Measurements from ENCODE around the gene PFDN2. TPM values are rescaled to one million over a fixed set of nuclear protein-coding genes. Genes with fewer than 3 reads are reported as not detected.

PFDN2 gene
- total RNA-seq, 1 experiment from 2014 or later = 200 TPM

GRCh38 chr1:161111527-161111926 is 6.3 kb downstream of the PFDN2 start:
- no peak for DNase-seq (ENCODE audit: extremely low read depth, low read depth)

- no peak for DNase-seq (ENCODE audit: extremely low read depth, low read depth)
These were observed 6.7 kb downstream of the PFDN2 start for GRCh38 chr1:161111117-161111516.

GRCh38 chr1:161106431-161106830 is 11.4 kb downstream of the PFDN2 start:
- DNase-seq (ENCODE audit: extremely low read depth, low read depth) = no peak

GRCh38 chr1:161100556-161100955 is 17.3 kb downstream of the PFDN2 start:
- DNase-seq (ENCODE audit: extremely low read depth, low read depth) = no peak

- no peak for DNase-seq (ENCODE audit: extremely low read depth, low read depth)
These were observed 18.6 kb downstream of the PFDN2 start for GRCh38 chr1:161099090-161099802.

GRCh38 chr1:161098210-161099068 is 19.4 kb downstream of the PFDN2 start, which contains the start of gene KLHDC9:
Gene KLHDC9 (plus strand): TSS chr1:161098361. CDS start chr1:161098536, 175 bp downstream.
- DNase-seq (ENCODE audit: extremely low read depth, low read depth) = peak; percentile 71

- no peak for DNase-seq (ENCODE audit: extremely low read depth, low read depth)
These were observed 21.3 kb downstream of the PFDN2 start for GRCh38 chr1:161096530-161096929.

- no peak for DNase-seq (ENCODE audit: extremely low read depth, low read depth)
These were observed 21.8 kb downstream of the PFDN2 start for GRCh38 chr1:161096015-161096414.

GRCh38 chr1:161095230-161095629 is 22.6 kb downstream of the PFDN2 start:
- no peak for DNase-seq (ENCODE audit: extremely low read depth, low read depth)

GRCh38 chr1:161094481-161094880 is 23.4 kb downstream of the PFDN2 start:
- no peak for DNase-seq (ENCODE audit: extremely low read depth, low read depth)

- no peak for DNase-seq (ENCODE audit: extremely low read depth, low read depth)
These were observed 25.2 kb downstream of the PFDN2 start for GRCh38 chr1:161092621-161093028.

GRCh38 chr1:161091796-161092507 is 25.9 kb downstream of the PFDN2 start:
- DNase-seq (ENCODE audit: extremely low read depth, low read depth) = no peak

GRCh38 chr1:161091093-161091492 is 26.7 kb downstream of the PFDN2 start:
- DNase-seq (ENCODE audit: extremely low read depth, low read depth) = no peak

- no peak for DNase-seq (ENCODE audit: extremely low read depth, low read depth)
These were observed 27.2 kb downstream of the PFDN2 start for GRCh38 chr1:161090617-161091016.

- DNase-seq (ENCODE audit: extremely low read depth, low read depth) = no peak
These were observed 27.9 kb downstream of the PFDN2 start for GRCh38 chr1:161089938-161090337.

- DNase-seq (ENCODE audit: extremely low read depth, low read depth) = no peak
These were observed 28.4 kb downstream of the PFDN2 start, which contains the start of gene NECTIN4 for GRCh38 chr1:161089251-161089924. Gene NECTIN4 (minus strand): TSS chr1:161089558. CDS start chr1:161089296, 262 bp downstream.

GRCh38 chr1:161088587-161089110 is 29.2 kb downstream of the PFDN2 start:
- DNase-seq (ENCODE audit: extremely low read depth, low read depth) = no peak

- no peak for DNase-seq (ENCODE audit: extremely low read depth, low read depth)
These were observed 31.4 kb downstream of the PFDN2 start for GRCh38 chr1:161086457-161086856.

GRCh38 chr1:161085165-161085564 is 32.7 kb downstream of the PFDN2 start:
- DNase-seq (ENCODE audit: extremely low read depth, low read depth) = no peak

GRCh38 chr1:161084597-161084988 is 33.2 kb downstream of the PFDN2 start:
- DNase-seq (ENCODE audit: extremely low read depth, low read depth) = no peak
